Peyer's patch (tissue), 4 donors: ENCODE measurements around the gene MYLK4. TPM values are rescaled to one million over a fixed set of nuclear protein-coding genes. Genes with fewer than 3 reads are reported as not detected.

Experiments used
- DNase-seq, 3 donors: peaks; one replicate each; pipeline ENCODE4 v3.0.0-alpha.2; 2017 to 2019
- H3K27ac ChIP-seq, 4 donors: fragments of 200-600 bp; sonication (generic); one replicate each; pipeline ENCODE4 v1.5.1; 2016 to 2019
- H3K27me3 ChIP-seq, 2 donors: fragments of 200-600 bp; sonication (generic); one replicate each; pipeline ENCODE4 v1.5.1; 2019
- H3K36me3 ChIP-seq, 3 donors: fragments of 200-600 bp; sonication (generic); one replicate each; pipeline ENCODE4 v1.5.1; 2016 to 2019
- H3K4me1 ChIP-seq, 4 donors: fragments of 200-600 bp; sonication (generic); one replicate each; pipeline ENCODE4 v1.5.1; 2016 to 2019
- H3K4me3 ChIP-seq, 4 donors: fragments of 200-600 bp; sonication (generic); 1 replicate in 3 of 4; 2 replicates in 1 of 4; pipeline ENCODE4 v1.5.1; 2016 to 2019; ENCODE audit warnings: mild to moderate bottlenecking in 1 of 4
- H3K9me3 ChIP-seq, 4 donors: fragments of 200-600 bp; sonication (generic); one replicate each; pipeline ENCODE4 v1.5.1; 2016 to 2019; ENCODE audit warnings: mild to moderate bottlenecking in 1 of 4
- POLR2A ChIP-seq, 2 donors: fragments of 450-650 bp; IDR thresholded peaks; one replicate each; pipeline ENCODE4 v1.5.1; 2017; ENCODE audit warnings: antibody characterized with exemption in 2 of 2, mild to moderate bottlenecking in 2 of 2, moderate library complexity in 2 of 2
- total RNA-seq, 4 donors: library from RNA; depleted of rRNA; stranded (reverse); fragments of >200 nt; gene quantifications; one replicate each; pipeline ENCODE4 v1.1.0, GENCODE V29; 2016
- TF ChIP-seq, protein P1 (sequence below), 6 experiments: fragments of 450-650 bp in 4 of 6; fragments of 200-600 bp in 2 of 6; sonication (generic) in 1 of 6; IDR thresholded peaks; one replicate each; pipeline ENCODE4 v1.5.1; 2017 to 2019; ENCODE audit warnings: antibody characterized with exemption in 6 of 6, mild to moderate bottlenecking in 3 of 6, moderate library complexity in 1 of 6

Gene MYLK4
- total RNA-seq, 4 donors from 2014 or later, result 0.35 to 2.4 (median 0.81) TPM

GRCh38 chr6:2767657-2768524, 17.2 kb upstream of the MYLK4 start:
- TF ChIP-seq POLR2A (IDR thresholded peaks at IDR 0.05), result no peak
- TF ChIP-seq, protein P1, sequence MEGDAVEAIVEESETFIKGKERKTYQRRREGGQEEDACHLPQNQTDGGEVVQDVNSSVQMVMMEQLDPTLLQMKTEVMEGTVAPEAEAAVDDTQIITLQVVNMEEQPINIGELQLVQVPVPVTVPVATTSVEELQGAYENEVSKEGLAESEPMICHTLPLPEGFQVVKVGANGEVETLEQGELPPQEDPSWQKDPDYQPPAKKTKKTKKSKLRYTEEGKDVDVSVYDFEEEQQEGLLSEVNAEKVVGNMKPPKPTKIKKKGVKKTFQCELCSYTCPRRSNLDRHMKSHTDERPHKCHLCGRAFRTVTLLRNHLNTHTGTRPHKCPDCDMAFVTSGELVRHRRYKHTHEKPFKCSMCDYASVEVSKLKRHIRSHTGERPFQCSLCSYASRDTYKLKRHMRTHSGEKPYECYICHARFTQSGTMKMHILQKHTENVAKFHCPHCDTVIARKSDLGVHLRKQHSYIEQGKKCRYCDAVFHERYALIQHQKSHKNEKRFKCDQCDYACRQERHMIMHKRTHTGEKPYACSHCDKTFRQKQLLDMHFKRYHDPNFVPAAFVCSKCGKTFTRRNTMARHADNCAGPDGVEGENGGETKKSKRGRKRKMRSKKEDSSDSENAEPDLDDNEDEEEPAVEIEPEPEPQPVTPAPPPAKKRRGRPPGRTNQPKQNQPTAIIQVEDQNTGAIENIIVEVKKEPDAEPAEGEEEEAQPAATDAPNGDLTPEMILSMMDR (IDR thresholded peaks at IDR 0.05), result no peak
- Histone ChIP-seq H3K27ac (no peak overlapping the region), H3K36me3 (peaks cover 0 to 21% (median 0%) of the 10 kb centered on the region in 3 donors), H3K4me3 (peak overlapping the region; percentile 1 to 94 (median 82)), H3K4me1 (peaks cover 0 to 30% (median 5%) of the 10 kb centered on the region in 4 donors), H3K27me3 (no peaks in the 10 kb centered on the region), H3K9me3 (no peaks in the 10 kb centered on the region)
- DNase-seq, result no peak

- no peaks in the 10 kb centered on the region for H3K27me3 ChIP-seq
- H3K4me3 ChIP-seq, result peak overlapping the region; percentile 69 to 94 (median 82)
- TF ChIP-seq POLR2A (IDR thresholded peaks at IDR 0.05), result no peak
- TF ChIP-seq, protein P1 (IDR thresholded peaks at IDR 0.05), result peak in 1 of 6 experiments; percentile 9
- H3K27ac ChIP-seq, result peak overlapping the region in 2 of 4 donors; percentile 95 to 97
- no peaks in the 10 kb centered on the region for H3K9me3 ChIP-seq
- H3K4me1 ChIP-seq, result peaks cover 0 to 30% (median 5%) of the 10 kb centered on the region in 4 donors
- H3K36me3 ChIP-seq, result peaks cover 0 to 16% (median 0%) of the 10 kb centered on the region in 3 donors
- no peak for DNase-seq
Measured at GRCh38 chr6:2766767-2767656, 16.3 kb upstream of the MYLK4 start.

- Histone ChIP-seq H3K4me3 (peak overlapping the region; percentile 69 to 94 (median 82)), H3K9me3 (no peaks in the 10 kb centered on the region), H3K4me1 (peaks cover 0 to 30% (median 5%) of the 10 kb centered on the region in 4 donors), H3K36me3 (peaks cover 0 to 7% (median 0%) of the 10 kb centered on the region in 3 donors), H3K27me3 (no peaks in the 10 kb centered on the region), H3K27ac (peak overlapping the region; percentile 89 to 98 (median 96))
- TF ChIP-seq, protein P1 (IDR thresholded peaks at IDR 0.05), result no peak
- no peak for TF ChIP-seq POLR2A (IDR thresholded peaks at IDR 0.05)
- peak; percentile 38 to 78 (median 65) for DNase-seq
Measured at GRCh38 chr6:2765896-2766766, 15.4 kb upstream of the MYLK4 start.

GRCh38 chr6:2765166-2765895, 14.6 kb upstream of the MYLK4 start, which contains the start of gene WRNIP1:
Gene WRNIP1, plus strand, starts transcription at chr6:2765393. Its CDS starts 230 bp downstream, at chr6:2765623.
- Histone ChIP-seq H3K9me3 (no peaks in the 10 kb centered on the region), H3K27me3 (no peaks in the 10 kb centered on the region), H3K27ac (peak within 1 kb of the TSS; percentile 89 to 98 (median 96)), H3K36me3 (no peaks in the 10 kb centered on the region), H3K4me3 (peak within 1 kb of the TSS; percentile 69 to 94 (median 82)), H3K4me1 (peaks cover 0 to 30% (median 5%) of the 10 kb centered on the region in 4 donors)
- TF ChIP-seq, protein P1 (IDR thresholded peaks at IDR 0.05), result peak; percentile 45 to 85 (median 82)
- peak; percentile 67 to 76 for TF ChIP-seq POLR2A (IDR thresholded peaks at IDR 0.05)
- peak; percentile 97 to 99 (median 99) for DNase-seq
